ENCODE results near the gene PALD1.

The PALD1 gene

DNA sequence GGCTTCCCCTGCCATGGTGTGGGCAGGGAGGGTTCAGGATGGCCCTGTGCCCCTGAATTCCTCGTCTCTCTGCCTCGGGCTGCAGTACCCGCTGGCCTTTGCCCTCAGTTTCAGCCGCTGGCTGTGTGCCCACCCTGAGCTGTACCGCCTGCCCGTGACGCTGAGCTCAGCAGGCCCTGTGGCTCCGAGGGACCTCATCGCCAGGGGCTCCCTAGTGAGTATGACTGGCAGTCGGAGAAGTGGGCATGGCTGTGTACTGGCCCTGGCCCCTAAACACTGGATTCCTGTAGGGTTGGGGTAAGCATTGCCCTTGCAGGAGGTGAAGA, 59.6 kb downstream of the PALD1 start:
- DNase-seq = no peak

DNA sequence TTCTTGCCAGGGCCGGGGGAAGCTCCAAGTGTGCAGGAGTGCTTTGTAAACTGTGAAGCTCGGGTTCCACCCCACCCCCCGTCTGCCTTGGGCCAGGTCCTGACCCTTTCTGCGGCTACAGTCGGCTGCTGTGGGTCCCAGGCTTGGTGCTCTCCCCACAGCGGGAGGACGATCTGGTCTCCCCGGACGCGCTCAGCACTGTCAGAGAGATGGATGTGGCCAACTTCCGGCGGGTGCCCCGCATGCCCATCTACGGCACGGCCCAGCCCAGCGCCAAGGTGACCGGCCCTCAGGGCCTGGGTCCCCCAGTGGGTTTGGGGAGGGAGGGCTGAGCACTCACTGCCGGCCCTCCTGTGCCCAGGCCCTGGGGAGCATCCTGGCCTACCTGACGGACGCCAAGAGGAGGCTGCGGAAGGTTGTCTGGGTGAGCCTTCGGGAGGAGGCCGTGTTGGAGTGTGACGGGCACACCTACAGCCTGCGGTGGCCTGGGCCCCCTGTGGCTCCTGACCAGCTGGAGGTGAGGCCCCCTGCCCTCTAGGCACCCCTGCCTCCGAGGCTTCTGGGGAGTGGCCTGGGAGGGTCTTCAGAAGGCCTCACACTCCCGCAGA, 60.3 kb downstream of the PALD1 start:
- no peak for DNase-seq

DNA sequence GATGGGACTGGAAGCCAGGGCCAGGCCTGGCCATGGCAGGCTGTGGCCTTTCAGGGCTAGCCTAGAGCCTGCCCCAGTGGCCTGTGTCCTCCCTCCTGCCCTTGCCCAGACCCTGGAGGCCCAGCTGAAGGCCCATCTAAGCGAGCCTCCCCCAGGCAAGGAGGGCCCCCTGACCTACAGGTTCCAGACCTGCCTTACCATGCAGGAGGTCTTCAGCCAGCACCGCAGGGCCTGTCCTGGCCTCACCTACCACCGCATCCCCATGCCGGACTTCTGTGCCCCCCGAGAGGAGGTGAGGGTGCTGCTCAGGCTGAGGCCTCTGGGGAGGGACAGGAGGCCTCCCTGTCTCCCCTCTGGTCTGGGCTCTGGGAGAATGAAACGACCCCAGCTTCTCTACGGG, 60.9 kb downstream of the PALD1 start:
- no peak for DNase-seq

DNA sequence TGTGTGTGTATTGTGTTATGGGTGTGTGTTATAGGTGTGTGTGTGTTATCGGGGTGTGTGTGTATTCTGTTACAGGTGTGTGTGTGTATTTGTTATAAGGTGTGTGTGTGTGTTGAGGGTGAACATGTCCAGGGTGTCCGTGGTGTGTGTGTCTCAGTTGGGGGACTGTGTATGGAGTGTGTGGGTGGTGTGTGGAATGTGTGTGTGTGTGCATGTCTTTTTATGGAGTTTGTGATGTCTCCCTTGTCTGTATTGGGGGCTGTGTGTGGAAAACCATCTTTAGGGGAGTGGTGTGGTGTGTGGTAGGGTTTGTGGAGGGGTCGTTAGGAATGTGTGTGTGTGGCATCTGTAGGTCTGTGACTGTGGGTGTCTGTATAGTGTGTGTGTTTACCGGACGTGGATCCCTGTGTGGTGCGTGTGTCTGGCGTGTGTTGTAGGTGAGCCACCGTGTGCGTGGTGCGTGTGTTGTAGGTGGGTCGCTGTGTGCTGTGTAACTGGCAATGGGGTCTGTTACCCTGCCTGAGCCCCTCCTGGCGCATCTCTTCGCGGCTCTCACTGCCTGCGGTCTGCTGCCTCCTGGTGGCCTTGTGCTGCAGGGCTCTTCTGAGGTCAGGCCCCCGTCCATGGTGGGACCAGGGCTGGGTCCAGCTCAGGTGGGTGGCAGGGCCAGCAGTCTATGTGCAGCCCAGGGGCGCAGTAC, 61.7 kb downstream of the PALD1 start:
- no peak for DNase-seq

DNA sequence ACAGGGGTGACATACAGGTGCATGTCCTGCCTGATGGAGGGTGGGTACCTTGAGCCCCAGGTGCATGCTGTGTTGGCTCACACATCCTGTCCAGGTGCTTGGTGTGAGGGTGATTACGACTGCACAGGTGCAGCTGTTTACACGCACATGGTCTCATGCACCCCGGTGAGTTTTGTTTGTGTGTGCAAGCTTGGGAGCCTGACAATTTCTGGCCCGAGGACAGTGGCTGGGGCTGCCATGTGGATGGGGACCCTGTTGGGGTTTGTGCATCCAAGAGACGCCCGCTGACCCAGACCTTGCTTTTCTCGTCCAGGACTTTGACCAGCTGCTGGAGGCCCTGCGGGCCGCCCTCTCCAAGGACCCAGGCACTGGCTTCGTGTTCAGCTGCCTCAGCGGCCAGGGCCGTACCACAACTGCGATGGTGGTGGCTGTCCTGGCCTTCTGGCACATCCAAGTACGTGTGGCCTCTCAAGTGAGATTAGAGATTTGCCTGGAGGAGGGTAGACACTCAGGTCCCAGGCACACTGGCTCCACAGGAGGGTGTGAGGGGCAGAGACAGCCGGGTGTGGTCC, 62.3 kb downstream of the PALD1 start:
- no peak for DNase-seq

DNA sequence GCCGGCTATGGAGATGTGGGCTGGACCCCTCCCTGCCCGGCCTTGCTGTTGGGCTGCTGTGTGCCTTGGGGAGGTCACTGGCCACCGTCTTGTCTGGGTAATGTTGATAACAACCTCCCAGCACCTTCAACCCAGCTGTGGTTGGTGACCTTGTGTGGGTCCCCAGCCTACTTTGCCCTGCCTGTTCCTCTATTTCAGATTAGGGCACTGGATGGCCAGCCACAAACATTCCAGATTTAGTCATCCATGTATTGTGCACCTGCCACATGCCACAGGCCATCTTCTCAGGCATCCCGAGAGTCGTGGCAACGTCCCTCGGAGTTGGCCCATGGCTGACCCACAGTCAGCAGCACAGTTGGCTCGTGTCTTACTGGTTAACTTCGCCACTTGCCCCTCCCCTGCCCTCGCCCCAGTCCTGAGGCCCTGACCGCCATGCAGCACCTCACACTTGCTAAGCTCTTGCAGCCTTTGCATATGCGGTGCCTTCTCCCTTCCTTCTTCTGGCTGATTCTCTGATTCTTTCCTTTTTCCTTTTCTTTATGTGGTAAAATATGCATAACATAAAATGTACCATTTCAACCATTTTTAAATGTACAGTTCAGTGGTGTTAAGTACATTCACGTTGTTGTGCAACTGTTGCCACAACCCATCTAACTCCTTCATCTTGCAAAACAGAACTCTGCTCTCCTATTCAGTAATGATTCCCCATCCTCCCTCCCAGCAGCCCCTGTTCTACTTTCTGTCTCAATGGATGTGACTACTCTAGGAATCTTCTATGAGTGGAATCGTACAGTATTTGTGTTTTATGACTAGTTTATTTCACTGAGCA, 63.4 kb downstream of the PALD1 start:
- DNase-seq = no peak

DNA sequence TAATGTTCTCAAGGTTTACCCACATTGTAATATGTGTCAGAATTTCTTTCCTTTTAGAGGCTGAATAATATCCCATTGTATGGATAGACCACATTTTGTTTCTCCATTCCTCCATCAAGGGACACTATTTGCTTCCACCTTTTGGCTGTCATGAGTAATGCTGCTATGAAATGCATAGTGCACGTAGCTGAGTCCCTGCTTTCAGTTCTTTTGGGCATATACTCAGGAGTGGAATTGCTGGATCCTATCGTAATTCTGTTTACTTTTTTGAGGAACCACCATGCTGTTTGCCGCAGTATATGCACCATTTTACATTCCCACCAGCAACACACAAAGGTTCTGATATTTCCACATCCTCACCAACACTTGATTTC, 64.0 kb downstream of the PALD1 start:
- DNase-seq = no peak

DNA sequence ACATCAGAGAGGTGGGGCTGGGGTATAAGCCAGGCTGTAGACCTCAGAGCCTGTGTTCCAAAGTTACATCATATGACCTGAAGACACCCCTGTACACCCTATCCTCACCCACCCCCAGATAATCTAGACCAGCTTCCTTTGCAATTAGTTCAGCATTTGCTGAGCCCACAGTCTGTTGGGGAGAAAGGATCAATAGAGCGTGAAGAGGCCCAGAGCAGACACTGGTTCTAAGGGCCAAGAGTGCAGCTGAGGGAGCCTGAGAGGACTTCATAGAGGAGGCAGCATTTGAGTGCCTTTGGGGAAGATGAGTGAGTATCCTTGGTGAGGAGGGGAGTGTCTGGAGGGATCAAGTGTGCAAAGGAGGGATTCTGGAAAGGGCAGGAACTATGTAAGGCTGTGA, 65.3 kb downstream of the PALD1 start:
- no peak for DNase-seq

DNA sequence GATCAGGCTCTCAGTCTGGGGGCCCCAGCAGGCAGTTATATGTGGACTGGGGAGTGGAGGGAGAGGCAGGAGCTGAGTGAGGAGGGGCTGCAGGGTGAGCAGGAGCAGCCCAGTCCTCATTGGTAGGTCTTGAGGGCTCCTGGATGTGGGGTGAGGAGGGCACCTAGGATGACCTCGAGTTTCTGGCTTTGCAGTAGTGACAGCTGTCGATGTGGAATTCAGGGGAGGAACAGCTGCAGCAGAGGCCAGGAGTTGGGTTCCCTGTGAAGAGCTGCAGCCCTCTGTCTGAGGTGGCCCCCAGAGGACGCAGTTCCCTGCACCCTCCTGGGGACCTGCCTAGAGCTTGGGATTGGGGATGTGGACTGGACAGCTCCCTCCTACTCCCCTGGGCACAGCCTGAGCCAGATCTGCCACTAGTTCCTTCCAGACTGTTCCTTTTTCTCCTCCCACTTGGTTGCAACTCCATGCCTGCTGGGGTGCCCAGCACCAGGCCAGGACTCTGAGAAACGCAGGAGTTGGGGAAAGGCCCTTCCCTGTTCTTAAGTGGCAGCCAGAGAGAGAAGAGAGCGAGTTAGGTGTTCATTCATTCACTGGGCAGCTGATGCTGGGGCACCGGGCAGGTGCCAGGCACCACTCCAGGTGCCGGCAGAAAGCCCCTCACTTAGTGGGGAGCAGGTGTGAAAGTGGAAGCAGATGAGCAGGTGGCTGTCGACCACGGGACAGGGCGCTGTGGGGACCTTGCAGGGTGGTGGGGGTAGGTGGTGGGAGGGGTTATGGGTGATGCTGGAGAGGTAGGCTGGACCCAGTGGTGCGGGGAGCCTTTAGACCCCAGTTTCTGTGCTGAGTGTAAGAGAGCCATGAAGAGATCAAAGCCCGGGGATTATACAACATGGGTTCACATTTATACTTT, 66.1 kb downstream of the PALD1 start:
- DNase-seq = no peak

DNA sequence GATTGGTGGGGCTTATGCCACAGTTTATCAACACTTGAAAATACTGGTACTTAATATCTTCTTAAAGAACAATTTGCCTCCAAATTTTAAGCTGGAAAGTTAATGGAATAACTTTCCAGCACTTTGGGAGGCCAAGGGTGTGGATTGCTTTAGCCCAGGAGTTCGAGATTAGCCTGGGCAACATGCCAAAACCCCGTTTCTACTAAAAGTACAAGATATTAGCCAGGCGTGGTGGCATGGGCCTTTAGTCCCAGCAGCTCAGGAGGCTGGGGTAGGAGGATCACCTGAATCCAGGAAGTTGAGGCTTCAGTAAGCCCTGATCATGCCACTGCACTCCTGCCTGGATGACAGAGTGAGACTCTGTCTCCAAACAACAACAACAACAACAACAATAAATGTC, 68.0 kb downstream of the PALD1 start:
- DNase-seq = no peak

DNA sequence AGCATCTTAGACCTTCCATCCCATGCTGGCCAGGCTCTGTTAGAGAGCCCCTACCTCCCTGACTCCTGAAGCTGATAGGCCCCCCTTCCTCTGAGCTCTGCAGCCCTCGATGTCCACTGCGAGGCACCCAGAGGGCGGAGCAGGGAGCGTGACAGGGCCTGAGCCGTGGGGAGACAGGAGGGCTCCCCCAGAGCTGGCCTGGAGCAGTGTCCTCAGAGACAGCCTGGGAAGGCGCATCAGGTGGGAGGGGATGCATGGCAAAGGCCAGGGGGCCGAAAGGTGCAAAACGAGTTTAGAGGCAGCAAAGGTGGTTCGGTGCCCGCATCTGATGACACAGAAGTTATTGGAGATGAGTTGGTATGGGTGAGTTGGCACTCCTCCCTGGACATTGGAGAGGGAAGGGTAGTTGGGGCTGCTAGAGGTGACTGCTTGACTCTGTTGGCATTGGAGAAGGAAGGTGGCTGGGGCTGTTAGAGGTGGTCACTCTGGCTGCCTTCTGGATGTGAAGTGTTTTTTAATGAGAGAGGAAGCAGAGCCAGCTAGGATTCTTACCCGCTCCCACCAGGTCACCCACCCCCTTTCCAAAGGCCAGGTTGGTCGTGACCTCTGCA, 70.9 kb downstream of the PALD1 start:
- no peak for DNase-seq

DNA sequence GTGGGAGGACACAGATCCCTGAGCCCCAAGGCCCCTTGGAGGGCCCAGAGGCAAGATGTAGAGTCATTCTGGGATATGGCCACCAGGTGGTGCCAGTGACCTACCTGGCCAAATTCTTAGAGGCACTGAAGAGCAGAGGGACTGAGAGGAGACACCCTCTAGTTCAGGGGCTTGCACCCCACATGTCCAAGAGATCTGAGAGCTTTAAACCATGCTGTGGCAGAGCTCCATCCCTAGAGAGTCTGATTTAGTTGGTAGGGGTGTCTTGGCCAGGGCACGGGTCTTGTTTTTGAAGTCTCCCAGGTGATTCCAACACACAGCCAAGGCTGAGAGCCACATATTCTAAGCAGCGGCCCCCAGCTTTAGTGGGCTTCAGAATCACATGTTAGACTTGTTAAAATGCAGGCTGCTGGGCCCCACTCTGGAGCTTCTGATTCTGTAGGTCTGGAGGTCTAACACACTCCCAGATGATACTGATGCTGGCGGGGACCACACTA, 71.4 kb downstream of the PALD1 start:
- peak; percentile 77 for DNase-seq

DNA sequence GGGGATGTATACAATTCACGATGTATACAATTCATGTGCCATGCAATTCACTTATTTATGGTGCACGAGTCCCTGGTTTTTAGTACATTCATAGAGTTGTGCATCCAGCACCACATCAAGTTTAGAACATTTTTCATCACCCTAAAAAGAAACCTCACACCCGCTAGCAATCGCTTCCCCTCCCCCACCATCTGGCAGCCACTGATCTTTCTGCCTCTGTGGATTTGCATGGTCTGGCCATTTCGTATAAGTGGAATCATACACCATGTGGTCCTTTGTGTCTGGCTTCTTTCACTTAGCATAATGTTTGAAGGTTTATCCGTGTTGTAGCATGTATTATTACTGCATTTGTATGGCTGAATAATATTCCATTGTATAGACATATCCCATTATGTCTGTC, 71.9 kb downstream of the PALD1 start:
- DNase-seq = no peak

DNA sequence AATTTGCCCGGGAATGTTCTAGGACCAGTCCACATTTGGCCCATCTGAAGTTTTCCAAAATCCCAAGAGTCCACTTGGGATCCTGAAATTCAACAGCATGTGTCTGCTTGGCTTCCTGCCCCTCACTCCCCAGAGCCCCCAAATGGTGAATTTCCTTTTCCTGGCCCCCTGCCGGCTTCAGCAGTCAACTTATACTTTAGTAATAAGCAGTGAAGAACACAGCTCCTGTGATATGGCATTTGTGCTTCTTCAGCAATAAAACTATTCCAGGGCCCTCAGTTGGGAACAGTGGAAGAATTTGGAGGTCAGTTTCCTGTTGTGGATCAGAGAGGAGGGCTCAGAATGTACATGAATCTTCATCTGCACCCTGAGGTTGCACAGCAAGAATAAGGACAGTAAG, 72.9 kb downstream of the PALD1 start:
- no peak for DNase-seq

DNA sequence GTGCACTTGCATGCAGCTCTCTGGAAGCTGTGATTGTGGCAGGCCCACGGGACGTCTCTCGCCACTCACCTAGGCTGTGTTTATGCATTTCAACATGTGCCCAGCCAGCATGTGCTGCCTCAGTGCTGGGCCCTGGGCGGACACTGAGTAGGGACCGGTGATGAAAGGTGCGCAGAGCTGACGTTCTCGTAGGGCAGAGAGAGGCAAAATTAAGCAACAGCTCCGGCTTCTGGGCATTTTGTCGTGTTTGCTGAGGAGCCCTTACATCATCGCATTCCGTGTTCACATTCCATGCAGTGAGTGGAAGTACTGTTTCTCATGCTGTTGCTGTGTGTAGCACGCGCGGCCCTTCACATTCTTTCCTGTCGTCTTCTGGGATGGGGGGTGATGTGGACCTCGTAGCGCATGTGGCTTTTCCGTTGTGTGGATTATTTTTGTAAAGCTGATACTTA, 73.4 kb downstream of the PALD1 start:
- DNase-seq = no peak

DNA sequence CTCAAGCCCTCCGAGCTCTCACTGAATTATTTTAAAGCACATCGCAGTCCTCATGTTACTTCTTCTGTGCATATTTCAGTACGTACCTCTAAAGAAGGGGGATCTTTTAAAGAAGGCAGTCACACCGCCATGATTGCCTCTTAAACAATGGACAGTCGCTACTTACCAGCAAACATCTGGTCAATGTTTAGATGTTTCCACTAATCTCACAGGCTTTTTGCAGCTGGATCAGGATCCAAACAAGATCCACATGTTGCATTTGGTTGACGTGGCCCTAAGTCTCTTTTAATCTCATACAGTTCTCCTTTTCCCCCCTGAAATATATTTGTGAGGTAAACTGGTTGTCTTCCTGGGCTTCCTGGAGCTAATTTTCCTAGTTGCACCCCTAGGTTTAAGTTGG, 74.0 kb downstream of the PALD1 start:
- DNase-seq = no peak

DNA sequence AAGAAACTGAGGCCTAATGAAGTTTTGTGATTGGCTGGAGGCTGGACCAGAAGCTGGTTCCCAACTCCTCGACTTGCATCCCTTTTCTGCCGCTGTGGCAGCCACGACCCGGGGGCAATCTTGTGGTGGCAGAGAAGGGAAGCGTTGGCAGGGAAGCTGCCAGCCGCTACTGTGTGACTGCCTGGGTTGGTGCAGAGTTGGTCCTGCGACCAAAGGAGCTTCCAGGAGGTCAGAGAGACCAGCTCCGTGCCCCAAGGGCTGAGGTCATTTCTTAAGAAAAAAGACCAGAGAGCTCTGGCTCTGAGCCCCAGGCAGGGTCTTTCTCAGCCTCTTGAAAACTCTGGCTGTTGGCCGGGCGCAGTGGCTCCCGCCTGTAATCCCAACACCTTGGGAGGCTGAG, 76.8 kb downstream of the PALD1 start:
- no peak for DNase-seq

DNA sequence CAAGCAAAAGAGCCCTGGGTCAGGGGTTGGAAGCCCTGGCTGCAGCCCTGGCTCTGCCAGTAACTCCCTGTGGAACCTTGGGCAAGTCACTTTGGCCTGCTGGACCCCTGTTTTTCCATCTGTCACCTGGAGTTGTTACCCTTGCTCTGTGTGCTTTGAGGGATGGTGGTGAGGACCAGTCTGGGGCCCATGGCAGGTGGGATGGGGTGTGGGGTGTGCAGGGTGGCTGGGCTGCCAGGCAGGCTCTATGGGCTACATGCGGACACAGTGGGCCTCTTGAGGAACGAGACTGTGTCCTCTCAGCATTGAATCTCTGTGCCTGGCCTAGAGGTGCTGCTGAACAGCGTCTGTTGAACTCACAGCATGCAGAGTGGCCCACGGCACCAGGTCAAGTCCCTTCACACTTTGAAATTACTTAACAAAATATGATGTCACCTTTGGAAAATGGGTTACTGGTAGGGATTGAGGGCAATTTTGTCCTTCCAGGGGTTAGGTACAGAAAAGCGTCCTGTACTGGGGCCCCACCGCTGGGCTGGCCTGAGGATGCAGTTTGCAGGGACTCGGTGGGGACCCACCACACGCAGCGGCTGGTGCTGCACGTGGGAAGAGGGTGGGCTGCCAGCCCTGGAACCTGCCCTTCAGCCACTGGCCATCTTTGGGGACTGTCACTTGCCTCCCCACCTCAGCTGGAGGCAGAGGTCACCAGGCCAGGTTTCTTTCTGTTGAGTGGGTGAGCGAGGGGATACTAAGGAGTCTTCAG, 78.7 kb downstream of the PALD1 start:
- no peak for DNase-seq

DNA sequence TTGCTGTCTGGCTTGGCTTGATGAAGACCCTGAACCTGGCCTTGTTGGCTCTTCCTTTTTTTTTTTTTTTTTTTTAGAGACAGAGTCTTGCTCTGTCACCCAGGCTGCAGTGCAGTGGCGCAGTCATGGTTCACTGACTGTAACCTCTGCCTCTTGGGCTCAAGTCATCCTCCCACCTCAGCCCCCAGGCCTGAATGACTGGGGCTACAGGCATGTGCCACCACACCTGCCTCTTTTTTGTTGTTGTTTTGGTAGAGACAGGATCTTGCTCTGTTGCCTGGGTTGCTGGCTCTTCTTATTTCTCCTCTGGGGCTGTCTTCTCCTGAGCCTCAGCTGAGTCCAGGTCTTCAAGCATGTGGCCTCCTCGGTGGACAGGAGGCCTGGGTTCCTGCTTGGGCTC, 79.3 kb downstream of the PALD1 start:
- no peak for DNase-seq

DNA sequence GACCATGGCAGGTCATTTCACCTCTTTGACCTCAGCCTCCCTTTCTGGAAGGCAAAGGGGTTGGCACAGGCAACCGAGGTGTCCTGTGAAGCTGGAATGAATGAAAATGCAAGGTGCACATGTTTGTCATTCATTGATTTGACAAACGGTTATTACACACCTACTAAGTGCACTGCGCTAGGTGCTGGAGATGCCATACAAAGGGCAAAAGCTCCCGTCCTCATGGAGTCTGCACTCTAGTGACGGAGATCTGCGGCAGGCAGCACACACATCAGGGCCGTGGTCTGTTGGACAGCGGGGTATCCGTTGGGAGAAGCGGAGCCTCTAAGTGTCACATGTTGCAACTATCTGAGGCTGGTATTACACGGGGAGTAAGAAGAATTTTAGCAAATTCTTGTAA, 79.7 kb downstream of the PALD1 start:
- no peak for DNase-seq

All from activated CD4-positive, alpha-beta T cell treated with anti-CD3 and anti-CD28 coated beads, Interleukin-2, Interleukin-6, amounts not matched to agents 100 ng/mL and 50 ng/mL, durations not matched to agents 16 hours and 8 hours (primary cell).